ENCODE results near the gene GALP.
"Not testable (repeated sequence)": the region's sequence is repeated elsewhere in the genome, so short reads cannot be mapped to it uniquely, and the experiment has no call there.

DNA sequence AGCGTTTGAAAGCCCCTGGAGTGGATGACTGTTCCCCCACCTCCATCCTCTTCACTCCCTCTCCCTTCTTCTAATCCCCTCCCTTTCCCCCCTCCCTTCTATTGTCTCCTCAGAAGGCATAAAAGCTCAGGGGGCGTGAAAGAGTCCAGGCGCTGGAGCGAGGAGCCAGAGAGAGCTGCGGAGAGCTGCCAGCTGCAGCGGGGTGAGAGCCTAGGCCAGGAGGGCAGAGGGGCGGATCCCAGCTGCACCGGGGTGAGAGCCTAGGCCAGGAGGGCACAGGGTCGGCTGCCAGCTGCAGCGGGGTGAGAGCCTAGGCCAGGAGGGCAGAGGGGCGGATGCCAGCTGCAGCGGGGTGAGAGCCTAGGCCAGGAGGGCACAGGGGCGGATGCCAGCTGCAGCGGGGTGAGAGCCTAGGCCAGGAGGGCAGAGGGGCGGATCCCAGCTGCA is at the start of gene GALP:
- TF ChIP-seq, protein P1, sequence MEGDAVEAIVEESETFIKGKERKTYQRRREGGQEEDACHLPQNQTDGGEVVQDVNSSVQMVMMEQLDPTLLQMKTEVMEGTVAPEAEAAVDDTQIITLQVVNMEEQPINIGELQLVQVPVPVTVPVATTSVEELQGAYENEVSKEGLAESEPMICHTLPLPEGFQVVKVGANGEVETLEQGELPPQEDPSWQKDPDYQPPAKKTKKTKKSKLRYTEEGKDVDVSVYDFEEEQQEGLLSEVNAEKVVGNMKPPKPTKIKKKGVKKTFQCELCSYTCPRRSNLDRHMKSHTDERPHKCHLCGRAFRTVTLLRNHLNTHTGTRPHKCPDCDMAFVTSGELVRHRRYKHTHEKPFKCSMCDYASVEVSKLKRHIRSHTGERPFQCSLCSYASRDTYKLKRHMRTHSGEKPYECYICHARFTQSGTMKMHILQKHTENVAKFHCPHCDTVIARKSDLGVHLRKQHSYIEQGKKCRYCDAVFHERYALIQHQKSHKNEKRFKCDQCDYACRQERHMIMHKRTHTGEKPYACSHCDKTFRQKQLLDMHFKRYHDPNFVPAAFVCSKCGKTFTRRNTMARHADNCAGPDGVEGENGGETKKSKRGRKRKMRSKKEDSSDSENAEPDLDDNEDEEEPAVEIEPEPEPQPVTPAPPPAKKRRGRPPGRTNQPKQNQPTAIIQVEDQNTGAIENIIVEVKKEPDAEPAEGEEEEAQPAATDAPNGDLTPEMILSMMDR (conservative IDR thresholded peaks at IDR 0.05), result not testable (repeated sequence)
- TF ChIP-seq ZFX (IDR thresholded peaks at IDR 0.05), result not testable (repeated sequence)
